ENCODE data around the gene ICAM4.

DNA sequence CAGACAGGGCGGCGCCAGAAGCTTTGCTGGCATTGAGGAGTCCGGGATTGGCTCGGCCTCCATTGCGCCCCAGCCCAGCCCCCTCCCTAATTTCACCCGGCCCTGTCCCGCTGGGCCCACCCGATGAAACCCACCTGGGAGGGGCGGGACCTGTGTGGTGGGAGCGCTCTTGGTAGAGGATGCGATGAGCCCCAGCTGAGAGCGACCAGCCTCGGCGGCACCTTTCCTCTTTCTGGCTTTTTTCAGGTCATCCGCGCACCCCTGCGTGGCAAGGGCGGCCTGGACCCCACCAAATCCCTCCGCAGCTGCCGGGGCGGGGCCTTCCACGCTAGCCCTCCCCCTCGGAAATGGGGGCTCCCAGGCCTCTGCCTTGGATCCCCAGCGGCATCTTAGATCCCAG lies 22.7 kb downstream of the ICAM4 start, which contains the start of gene ZGLP1:
- TF ChIP-seq POLR2A (IDR thresholded peaks at IDR 0.05) = no peak
- TF ChIP-seq, protein P1, sequence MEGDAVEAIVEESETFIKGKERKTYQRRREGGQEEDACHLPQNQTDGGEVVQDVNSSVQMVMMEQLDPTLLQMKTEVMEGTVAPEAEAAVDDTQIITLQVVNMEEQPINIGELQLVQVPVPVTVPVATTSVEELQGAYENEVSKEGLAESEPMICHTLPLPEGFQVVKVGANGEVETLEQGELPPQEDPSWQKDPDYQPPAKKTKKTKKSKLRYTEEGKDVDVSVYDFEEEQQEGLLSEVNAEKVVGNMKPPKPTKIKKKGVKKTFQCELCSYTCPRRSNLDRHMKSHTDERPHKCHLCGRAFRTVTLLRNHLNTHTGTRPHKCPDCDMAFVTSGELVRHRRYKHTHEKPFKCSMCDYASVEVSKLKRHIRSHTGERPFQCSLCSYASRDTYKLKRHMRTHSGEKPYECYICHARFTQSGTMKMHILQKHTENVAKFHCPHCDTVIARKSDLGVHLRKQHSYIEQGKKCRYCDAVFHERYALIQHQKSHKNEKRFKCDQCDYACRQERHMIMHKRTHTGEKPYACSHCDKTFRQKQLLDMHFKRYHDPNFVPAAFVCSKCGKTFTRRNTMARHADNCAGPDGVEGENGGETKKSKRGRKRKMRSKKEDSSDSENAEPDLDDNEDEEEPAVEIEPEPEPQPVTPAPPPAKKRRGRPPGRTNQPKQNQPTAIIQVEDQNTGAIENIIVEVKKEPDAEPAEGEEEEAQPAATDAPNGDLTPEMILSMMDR (IDR thresholded peaks at IDR 0.05) = no peak

Data from Peyer's patch (tissue), 4 donors.